ENCODE results near the gene FAM78A. TPM values are rescaled to one million over a fixed set of nuclear protein-coding genes. Genes with fewer than 3 reads are reported as not detected.

FAM78A gene
- total RNA-seq, 1 experiment from 2014 or later: 0.40 TPM

DNA sequence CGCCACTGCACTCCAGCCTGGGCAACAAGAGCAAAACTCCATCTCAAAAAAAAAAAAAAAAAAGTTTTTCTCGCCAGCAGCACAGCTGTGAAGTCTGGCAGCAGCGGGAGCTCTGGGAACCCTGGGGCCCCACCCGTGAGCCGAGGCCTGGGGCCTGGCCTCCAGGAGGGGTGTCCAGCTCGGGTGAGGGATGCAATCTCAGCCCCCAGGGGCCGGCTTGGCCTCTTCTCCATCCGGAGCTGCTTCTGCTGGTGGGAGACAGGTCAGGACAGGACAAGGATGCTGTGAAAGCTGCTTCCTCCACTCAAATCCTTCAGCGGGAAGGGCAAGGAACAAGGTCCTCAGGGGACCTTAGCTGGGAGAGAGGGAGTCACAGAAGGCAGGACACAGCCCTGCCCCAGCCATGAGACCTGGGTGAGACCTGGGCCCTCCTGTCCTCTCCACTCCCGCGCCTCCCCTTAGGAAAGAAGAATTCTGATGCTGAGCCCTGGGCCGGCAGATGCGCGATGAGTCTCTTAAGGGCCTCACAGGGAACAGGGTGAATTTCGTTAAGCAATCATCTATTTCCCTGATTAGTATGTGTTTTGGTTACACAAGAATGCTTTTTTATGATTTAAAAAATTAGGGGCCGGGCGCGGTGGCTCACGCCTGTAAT, 43.8 kb upstream of the FAM78A start:
- no peak for DNase-seq (ENCODE audit: unreplicated experiment)
- Mint-ChIP-seq H3K4me1 (ENCODE audit: insufficient read depth, unreplicated experiment) (no peaks in the 10 kb centered on the region), H3K27ac (ENCODE audit: low read depth, unreplicated experiment) (no peak overlapping the region), H3K36me3 (ENCODE audit: insufficient read depth, unreplicated experiment) (peaks cover 6% of the 10 kb centered on the region), H3K9me3 (ENCODE audit: unreplicated experiment) (no peaks in the 10 kb centered on the region), H3K27me3 (ENCODE audit: insufficient read depth, unreplicated experiment) (no peaks in the 10 kb centered on the region), H3K4me3 (ENCODE audit: unreplicated experiment) (no peak overlapping the region)
- POLR2A ChIA-PET: no interaction called here
- CTCF ChIA-PET: interaction anchor here (0.6 to 0.8 kb wide), 2 partner anchors 16 to 274 kb away, joined by 3 to 4 read pairs; no protein-coding TSS in a partner anchor
- intact Hi-C loops (cut with micrococcal nuclease): no loop called here
- TF ChIP-seq, protein P1, sequence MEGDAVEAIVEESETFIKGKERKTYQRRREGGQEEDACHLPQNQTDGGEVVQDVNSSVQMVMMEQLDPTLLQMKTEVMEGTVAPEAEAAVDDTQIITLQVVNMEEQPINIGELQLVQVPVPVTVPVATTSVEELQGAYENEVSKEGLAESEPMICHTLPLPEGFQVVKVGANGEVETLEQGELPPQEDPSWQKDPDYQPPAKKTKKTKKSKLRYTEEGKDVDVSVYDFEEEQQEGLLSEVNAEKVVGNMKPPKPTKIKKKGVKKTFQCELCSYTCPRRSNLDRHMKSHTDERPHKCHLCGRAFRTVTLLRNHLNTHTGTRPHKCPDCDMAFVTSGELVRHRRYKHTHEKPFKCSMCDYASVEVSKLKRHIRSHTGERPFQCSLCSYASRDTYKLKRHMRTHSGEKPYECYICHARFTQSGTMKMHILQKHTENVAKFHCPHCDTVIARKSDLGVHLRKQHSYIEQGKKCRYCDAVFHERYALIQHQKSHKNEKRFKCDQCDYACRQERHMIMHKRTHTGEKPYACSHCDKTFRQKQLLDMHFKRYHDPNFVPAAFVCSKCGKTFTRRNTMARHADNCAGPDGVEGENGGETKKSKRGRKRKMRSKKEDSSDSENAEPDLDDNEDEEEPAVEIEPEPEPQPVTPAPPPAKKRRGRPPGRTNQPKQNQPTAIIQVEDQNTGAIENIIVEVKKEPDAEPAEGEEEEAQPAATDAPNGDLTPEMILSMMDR (IDR thresholded peaks at IDR 0.05; ENCODE audit: unreplicated experiment): no peak
- no TSS peak for BruUV-seq (replicated peaks)

DNA sequence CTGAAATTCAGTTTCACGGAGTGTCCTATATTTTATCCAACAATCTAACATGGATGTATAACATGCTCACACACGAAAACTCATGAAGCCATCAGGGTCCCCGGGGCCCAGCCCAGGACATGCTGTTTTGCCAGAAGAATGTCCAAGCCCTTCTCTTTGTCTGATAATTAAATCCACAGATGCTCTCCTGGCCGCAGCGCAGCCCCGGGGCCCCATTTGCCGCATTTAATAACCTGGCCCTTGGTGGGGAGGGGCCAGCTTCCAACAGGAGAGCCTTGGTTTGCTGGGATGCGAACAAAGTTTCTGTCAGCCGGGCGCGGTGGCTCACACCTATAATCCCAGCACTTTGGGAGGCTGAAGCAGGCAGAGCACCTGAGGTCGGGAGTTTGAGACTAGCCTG, 43.2 kb upstream of the FAM78A start:
- Mint-ChIP-seq H3K4me1 (ENCODE audit: insufficient read depth, unreplicated experiment) (no peaks in the 10 kb centered on the region), H3K36me3 (ENCODE audit: insufficient read depth, unreplicated experiment) (peaks cover 6% of the 10 kb centered on the region), H3K27ac (ENCODE audit: low read depth, unreplicated experiment) (no peak overlapping the region), H3K27me3 (ENCODE audit: insufficient read depth, unreplicated experiment) (no peaks in the 10 kb centered on the region), H3K9me3 (ENCODE audit: unreplicated experiment) (no peaks in the 10 kb centered on the region), H3K4me3 (ENCODE audit: unreplicated experiment) (no peak overlapping the region)
- no peak for DNase-seq (ENCODE audit: unreplicated experiment)
- intact Hi-C loops (cut with micrococcal nuclease): no loop called here
- BruUV-seq (replicated peaks): no TSS peak
- CTCF ChIA-PET: interaction anchor here (0.8 kb wide), 2 partner anchors 17 to 273 kb away, joined by 3 read pairs; no protein-coding TSS in a partner anchor
- TF ChIP-seq, protein P1 (IDR thresholded peaks at IDR 0.05; ENCODE audit: unreplicated experiment): no peak
- POLR2A ChIA-PET: no interaction called here

DNA sequence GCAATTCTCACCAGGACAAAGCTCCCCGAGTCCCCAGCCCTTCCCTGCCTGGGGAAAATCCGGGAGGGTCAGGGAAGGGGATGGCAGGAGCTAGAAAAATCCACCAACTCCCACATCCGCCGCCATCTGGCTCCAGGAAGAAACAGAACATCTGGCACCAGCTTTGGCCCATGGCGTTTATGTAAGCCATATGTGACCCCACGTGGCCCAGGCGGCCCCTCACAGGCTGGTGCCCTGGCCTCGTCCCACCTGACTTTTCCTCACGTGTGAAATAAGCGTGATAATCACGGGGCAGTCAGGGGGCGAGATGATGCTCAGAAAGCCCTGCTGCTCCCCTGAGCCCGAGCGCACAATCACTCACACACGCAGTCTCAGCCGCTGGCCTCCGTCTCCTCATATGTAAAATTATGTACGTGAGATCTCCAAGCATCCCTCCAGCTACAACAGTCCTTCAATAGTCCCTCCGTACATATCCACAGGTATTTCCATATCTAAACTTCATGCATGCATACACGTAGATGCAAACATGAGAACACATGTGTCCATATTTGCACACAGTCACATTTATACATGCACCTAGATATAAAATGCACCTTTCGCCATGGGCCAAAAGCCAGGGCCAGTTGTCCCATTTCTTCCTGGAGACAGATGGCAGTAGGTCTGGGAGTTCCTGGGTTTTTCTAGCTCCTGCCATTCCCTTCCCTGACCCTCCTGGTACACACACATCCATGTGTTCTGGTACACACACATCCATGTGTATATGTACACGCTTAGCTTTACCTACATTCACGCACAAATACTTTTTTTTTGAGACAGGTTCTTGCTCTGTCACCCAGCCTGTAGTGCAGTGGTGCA, 42.1 kb upstream of the FAM78A start:
- no peak for DNase-seq (ENCODE audit: unreplicated experiment)
- Mint-ChIP-seq H3K4me1 (ENCODE audit: insufficient read depth, unreplicated experiment) (no peaks in the 10 kb centered on the region), H3K4me3 (ENCODE audit: unreplicated experiment) (no peak overlapping the region), H3K9me3 (ENCODE audit: unreplicated experiment) (no peaks in the 10 kb centered on the region), H3K27me3 (ENCODE audit: insufficient read depth, unreplicated experiment) (no peaks in the 10 kb centered on the region), H3K27ac (ENCODE audit: low read depth, unreplicated experiment) (no peak overlapping the region), H3K36me3 (ENCODE audit: insufficient read depth, unreplicated experiment) (peaks cover 6% of the 10 kb centered on the region)
- CTCF ChIA-PET: interaction anchor here (0.7 to 1.3 kb wide), 4 partner anchors 14 to 272 kb away, joined by 3 to 5 read pairs (median 3); no protein-coding TSS in a partner anchor
- TF ChIP-seq, protein P1 (IDR thresholded peaks at IDR 0.05; ENCODE audit: unreplicated experiment): no peak
- POLR2A ChIA-PET: interaction anchor here (0.6 kb wide), 1 partner anchor 71 kb away, joined by 3 read pairs; no protein-coding TSS in a partner anchor
- BruUV-seq (replicated peaks): no TSS peak
- intact Hi-C loops (cut with micrococcal nuclease): no loop called here

Measured in MCF 10A (cell line).